ENCODE data around the gene OTC. TPM values are rescaled to one million over a fixed set of nuclear protein-coding genes. Genes with fewer than 3 reads are reported as not detected.

Gene OTC
- total RNA-seq, 2 donors from 2014 or later = 0.34 TPM; not detected in 1

- intact Hi-C loops (cut with DNase I) = no loop called here
- no peak for TF ChIP-seq POLR2A (IDR thresholded peaks at IDR 0.05)
- no peak for TF ChIP-seq CTCF (IDR thresholded peaks at IDR 0.05)
- TF ChIP-seq POLR2AphosphoS5 (IDR thresholded peaks at IDR 0.05) = no peak
- 67% methylated on average over 1 of the region's 1 CpG for WGBS
Observed at GRCh38 chrX:38458071-38458470, 105.7 kb downstream of the OTC start.

GRCh38 chrX:38462257-38462656 lies 109.9 kb downstream of the OTC start:
- H3K4me3 ChIP-seq = no peak overlapping the region
- TF ChIP-seq POLR2AphosphoS5 (IDR thresholded peaks at IDR 0.05) = no peak
- TF ChIP-seq CTCF (IDR thresholded peaks at IDR 0.05) = no peak
- no peak for TF ChIP-seq POLR2A (IDR thresholded peaks at IDR 0.05)
- intact Hi-C loops (cut with DNase I) = no loop called here
- no peak overlapping the region for H3K27ac ChIP-seq
- no peak for DNase-seq (ENCODE audit: low spot score)
- H3K27me3 ChIP-seq (replicated peaks; ENCODE audit: insufficient read depth) = no peaks in the 10 kb centered on the region
- no peaks in the 10 kb centered on the region for H3K9me3 ChIP-seq
- H3K4me1 ChIP-seq (replicated peaks) = no peaks in the 10 kb centered on the region
- H3K36me3 ChIP-seq = no peaks in the 10 kb centered on the region

More at GRCh38 chrX:38458071-38458470, 105.7 kb downstream of the OTC start:
- no peaks in the 10 kb centered on the region for H3K9me3 ChIP-seq
- no peak for DNase-seq (ENCODE audit: low spot score)
- no peaks in the 10 kb centered on the region for H3K36me3 ChIP-seq
- H3K27ac ChIP-seq = no peak overlapping the region
- no peaks in the 10 kb centered on the region for H3K4me1 ChIP-seq (replicated peaks)
- H3K27me3 ChIP-seq (replicated peaks; ENCODE audit: insufficient read depth) = no peaks in the 10 kb centered on the region
- H3K4me3 ChIP-seq = no peak overlapping the region

GRCh38 chrX:38465686-38466085 lies 113.3 kb downstream of the OTC start:
- no peak overlapping the region for H3K4me3 ChIP-seq
- no peaks in the 10 kb centered on the region for H3K27me3 ChIP-seq (replicated peaks; ENCODE audit: insufficient read depth)
- H3K27ac ChIP-seq = no peak overlapping the region
- no peaks in the 10 kb centered on the region for H3K36me3 ChIP-seq
- WGBS = 89% methylated on average over 1 of the region's 1 CpG
- intact Hi-C loops (cut with DNase I) = no loop called here
- no peaks in the 10 kb centered on the region for H3K9me3 ChIP-seq
- no peaks in the 10 kb centered on the region for H3K4me1 ChIP-seq (replicated peaks)
- DNase-seq (ENCODE audit: low spot score) = no peak
- no peak for TF ChIP-seq CTCF (IDR thresholded peaks at IDR 0.05)
- no peak for TF ChIP-seq POLR2AphosphoS5 (IDR thresholded peaks at IDR 0.05)
- TF ChIP-seq POLR2A (IDR thresholded peaks at IDR 0.05) = no peak

- Histone ChIP-seq H3K27me3 (replicated peaks; ENCODE audit: insufficient read depth) (no peaks in the 10 kb centered on the region), H3K9me3 (no peaks in the 10 kb centered on the region), H3K4me3 (no peak overlapping the region), H3K4me1 (replicated peaks) (no peaks in the 10 kb centered on the region), H3K27ac (no peak overlapping the region), H3K36me3 (no peaks in the 10 kb centered on the region)
- DNase-seq (ENCODE audit: low spot score) = no peak
- TF ChIP-seq CTCF (IDR thresholded peaks at IDR 0.05) (no peak), POLR2A (IDR thresholded peaks at IDR 0.05) (no peak), POLR2AphosphoS5 (IDR thresholded peaks at IDR 0.05) (no peak)
- intact Hi-C loops (cut with DNase I) = no loop called here
- 78% methylated on average over 6 of the region's 6 CpGs for WGBS
Observed at GRCh38 chrX:38468563-38469157, 116.3 kb downstream of the OTC start.

Small RNAs within 50 kb of the gene (small RNA-seq; reads per million reads assigned to genes)
- gene RF00322 = 0 reads per million in 2 donors

Other genes with a start within 250 kb of the OTC start
- gene SRPX, start 131.7 kb upstream of the OTC start, total RNA-seq = 10 to 100 TPM in 1 of 2 donors, 1 to 10 TPM in 1; 8.6 to 21.6 TPM
- gene RPGR, start 25.1 kb upstream of the OTC start, total RNA-seq = 10 to 100 TPM; 12.1 to 12.9 TPM
- gene TSPAN7, start 208.9 kb downstream of the OTC start, total RNA-seq = 10 to 100 TPM; 11.4 to 16.4 TPM